Neutrophil (primary cell): ENCODE measurements around the gene EVC.

Experiments
- H3K27ac ChIP-seq: fragments of 200-600 bp; sonication (generic); 2 replicates; pipeline ENCODE4 v1.5.1; 2016; ENCODE audit warnings: mild to moderate bottlenecking, moderate library complexity
- H3K27me3 ChIP-seq: fragments of 200-600 bp; sonication (generic); 2 replicates; pipeline ENCODE4 v1.6.0; 2016; ENCODE audit warnings: mild to moderate bottlenecking
- H3K36me3 ChIP-seq: fragments of 200-600 bp; sonication (generic); 2 replicates; pipeline ENCODE4 v1.5.1; 2017
- H3K4me1 ChIP-seq, 2 experiments: fragments of 200-600 bp in 1 of 2; sonication (generic) in 1 of 2; 1 replicate in 1 of 2; 2 replicates in 1 of 2; pipeline versions ENCODE4 v1.5.1 to v1.6.1; 2013 to 2016; ENCODE audit warnings: low read depth in 1 of 2, low read length in 1 of 2, mild to moderate bottlenecking in 1 of 2, moderate library complexity in 1 of 2; ENCODE audit not compliant: control insufficient read depth in 1 of 2, insufficient read depth in 1 of 2
- H3K4me3 ChIP-seq, 2 experiments: fragments of 200-600 bp in 1 of 2; sonication (generic) in 1 of 2; 1 replicate in 1 of 2; 2 replicates in 1 of 2; pipeline ENCODE4 v1.5.1; 2013 to 2016; ENCODE audit warnings: low read depth in 1 of 2, low read length in 1 of 2, mild to moderate bottlenecking in 1 of 2, moderate library complexity in 1 of 2
- H3K9me3 ChIP-seq: fragments of 200-600 bp; sonication (generic); 2 replicates; pipeline ENCODE4 v1.5.1; 2016
- TF ChIP-seq, protein P1 (sequence below): fragments of 200-600 bp; sonication (generic); IDR thresholded peaks from 2 replicates; pipeline ENCODE4 v1.5.1; 2016; ENCODE audit warnings: antibody characterized with exemption

Gene EVC

DNA sequence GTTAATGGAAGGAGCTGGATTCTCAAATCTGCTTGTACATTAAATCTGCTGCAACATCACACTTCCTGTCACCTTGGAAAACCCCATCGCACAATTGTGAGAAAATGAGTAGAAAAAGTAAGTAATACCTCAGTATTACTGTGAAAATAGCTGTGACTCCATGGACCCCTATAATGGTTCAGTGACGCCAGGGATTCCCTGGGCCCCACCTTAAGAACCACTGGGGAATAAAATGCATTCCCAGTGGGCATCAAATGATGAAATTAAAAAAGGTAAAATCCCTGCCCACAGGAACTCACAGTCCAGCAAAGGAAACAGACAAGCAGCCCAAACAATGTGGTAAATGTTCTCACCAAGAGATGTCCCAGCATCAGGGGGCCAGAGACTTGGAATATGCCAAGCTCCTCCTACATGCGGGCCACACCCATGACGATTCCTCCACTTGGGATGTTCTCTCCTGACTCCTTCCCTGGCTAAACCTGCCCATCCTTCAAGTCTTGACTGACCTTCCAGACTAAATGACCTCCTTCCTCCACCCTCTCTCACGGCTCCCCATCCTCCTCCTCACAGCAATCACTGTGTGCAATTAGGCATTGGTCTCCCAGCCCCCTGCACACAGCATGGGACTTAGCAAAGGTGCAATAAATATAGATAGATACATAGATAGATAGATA is 5.2 kb upstream of the EVC start:
- peaks cover 45% of the 10 kb centered on the region for H3K27me3 ChIP-seq
- no peak overlapping the region for H3K4me3 ChIP-seq
- H3K9me3 ChIP-seq, result no peaks in the 10 kb centered on the region
- no peak overlapping the region for H3K27ac ChIP-seq
- TF ChIP-seq, protein P1, sequence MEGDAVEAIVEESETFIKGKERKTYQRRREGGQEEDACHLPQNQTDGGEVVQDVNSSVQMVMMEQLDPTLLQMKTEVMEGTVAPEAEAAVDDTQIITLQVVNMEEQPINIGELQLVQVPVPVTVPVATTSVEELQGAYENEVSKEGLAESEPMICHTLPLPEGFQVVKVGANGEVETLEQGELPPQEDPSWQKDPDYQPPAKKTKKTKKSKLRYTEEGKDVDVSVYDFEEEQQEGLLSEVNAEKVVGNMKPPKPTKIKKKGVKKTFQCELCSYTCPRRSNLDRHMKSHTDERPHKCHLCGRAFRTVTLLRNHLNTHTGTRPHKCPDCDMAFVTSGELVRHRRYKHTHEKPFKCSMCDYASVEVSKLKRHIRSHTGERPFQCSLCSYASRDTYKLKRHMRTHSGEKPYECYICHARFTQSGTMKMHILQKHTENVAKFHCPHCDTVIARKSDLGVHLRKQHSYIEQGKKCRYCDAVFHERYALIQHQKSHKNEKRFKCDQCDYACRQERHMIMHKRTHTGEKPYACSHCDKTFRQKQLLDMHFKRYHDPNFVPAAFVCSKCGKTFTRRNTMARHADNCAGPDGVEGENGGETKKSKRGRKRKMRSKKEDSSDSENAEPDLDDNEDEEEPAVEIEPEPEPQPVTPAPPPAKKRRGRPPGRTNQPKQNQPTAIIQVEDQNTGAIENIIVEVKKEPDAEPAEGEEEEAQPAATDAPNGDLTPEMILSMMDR, result no peak
- no peaks in the 10 kb centered on the region for H3K36me3 ChIP-seq
- no peaks in the 10 kb centered on the region for H3K4me1 ChIP-seq

DNA sequence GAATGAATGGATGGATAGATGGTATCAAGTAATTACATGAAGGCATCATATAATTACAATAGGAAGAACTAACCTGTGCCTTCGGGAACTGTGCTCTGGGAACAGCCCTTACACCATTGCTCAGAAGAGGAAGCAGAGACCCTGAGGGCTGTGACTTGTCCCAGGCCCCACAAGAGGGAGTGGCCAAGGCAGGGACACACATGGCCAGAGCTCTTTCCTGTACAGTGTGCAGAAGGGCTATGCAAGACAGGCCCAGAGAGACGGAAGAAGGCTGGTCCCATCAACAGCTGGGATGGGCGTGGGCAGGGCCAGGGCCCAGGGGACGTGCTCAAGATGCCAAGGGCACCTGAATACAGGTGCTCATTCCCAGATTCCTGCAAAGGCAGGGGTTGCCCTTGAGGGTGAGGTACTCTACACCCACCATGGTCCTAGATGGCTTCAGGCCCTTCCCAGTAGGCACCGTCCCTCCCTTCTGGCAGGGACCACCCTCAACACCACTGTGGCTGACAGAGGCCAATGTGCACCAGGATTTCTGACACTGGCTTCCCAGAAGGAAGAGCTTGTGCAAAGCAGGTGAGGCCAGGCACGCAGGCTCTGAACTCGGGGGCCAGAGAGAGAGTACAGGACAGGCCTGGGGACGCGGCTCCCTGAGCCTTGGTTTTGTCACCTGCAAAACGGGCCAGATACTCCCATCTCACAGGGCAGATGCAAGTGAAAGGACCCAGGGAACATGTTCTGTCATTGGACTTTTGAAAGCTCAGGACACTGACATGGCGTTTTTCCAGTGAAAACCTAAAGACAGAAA is 4.3 kb upstream of the EVC start:
- Histone ChIP-seq H3K27ac (no peak overlapping the region), H3K27me3 (peaks cover 54% of the 10 kb centered on the region), H3K9me3 (no peaks in the 10 kb centered on the region), H3K4me3 (no peak overlapping the region), H3K36me3 (no peaks in the 10 kb centered on the region), H3K4me1 (no peaks in the 10 kb centered on the region)
- TF ChIP-seq, protein P1, result no peak

DNA sequence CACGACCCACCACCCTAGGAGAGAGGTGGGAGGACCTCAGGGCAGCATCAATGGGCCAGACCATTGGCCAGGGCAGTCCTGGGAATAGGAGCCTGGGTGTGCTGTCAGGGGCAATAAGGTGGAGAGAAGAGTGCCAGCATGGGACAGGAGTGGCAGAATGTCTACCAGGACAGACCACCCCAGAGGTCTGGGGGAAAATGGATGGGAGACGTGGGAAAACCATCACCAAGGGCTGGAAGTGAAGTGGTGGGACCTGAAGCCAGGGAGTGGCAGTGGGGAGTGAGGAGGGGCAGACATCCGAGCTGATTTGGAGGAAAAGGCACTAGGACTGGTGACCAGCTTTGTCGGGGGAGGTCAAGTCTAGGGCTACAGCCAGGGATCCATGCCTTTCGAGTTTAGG is 3.6 kb upstream of the EVC start:
- peaks cover 61% of the 10 kb centered on the region for H3K27me3 ChIP-seq
- no peaks in the 10 kb centered on the region for H3K9me3 ChIP-seq
- H3K4me1 ChIP-seq, result no peaks in the 10 kb centered on the region
- TF ChIP-seq, protein P1, result no peak
- H3K36me3 ChIP-seq, result no peaks in the 10 kb centered on the region
- no peak overlapping the region for H3K4me3 ChIP-seq
- H3K27ac ChIP-seq, result no peak overlapping the region

DNA sequence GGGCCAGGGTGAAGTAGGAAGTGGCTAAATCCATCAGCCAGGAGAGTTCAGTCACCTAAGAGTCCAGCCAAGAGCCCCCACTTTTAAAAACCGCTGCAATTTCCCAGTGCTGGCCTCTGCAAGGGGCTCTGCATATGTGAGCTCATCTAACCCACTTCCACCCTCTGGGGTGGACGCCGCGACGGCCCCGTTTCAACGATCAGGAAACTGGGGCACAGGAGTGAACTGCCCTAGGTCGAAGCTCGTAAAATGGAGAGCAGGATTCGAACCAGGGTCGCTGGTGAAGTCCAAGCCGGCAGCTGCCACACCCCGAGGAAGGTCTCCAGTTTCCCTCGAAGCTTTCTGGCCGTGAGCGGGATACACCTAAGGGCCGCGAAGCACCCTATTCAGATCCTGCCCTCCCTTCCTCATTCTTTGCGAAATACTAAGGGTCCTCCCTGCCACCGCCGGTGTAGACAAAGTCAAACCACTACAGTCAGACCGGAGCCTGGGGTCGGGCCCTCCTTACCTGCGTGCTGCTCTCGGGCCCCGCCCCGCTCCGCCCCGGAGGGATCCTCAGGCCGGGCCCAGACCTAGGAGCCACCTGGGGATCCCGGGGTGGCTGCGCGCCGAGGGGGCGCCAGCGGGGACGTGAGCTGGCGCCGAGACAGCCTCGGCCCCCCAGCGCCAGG is 3.1 kb upstream of the EVC start:
- TF ChIP-seq, protein P1, result no peak
- H3K4me3 ChIP-seq, result no peak overlapping the region
- no peaks in the 10 kb centered on the region for H3K36me3 ChIP-seq
- peaks cover 67% of the 10 kb centered on the region for H3K27me3 ChIP-seq
- no peaks in the 10 kb centered on the region for H3K4me1 ChIP-seq
- H3K27ac ChIP-seq, result no peak overlapping the region
- H3K9me3 ChIP-seq, result no peaks in the 10 kb centered on the region

DNA sequence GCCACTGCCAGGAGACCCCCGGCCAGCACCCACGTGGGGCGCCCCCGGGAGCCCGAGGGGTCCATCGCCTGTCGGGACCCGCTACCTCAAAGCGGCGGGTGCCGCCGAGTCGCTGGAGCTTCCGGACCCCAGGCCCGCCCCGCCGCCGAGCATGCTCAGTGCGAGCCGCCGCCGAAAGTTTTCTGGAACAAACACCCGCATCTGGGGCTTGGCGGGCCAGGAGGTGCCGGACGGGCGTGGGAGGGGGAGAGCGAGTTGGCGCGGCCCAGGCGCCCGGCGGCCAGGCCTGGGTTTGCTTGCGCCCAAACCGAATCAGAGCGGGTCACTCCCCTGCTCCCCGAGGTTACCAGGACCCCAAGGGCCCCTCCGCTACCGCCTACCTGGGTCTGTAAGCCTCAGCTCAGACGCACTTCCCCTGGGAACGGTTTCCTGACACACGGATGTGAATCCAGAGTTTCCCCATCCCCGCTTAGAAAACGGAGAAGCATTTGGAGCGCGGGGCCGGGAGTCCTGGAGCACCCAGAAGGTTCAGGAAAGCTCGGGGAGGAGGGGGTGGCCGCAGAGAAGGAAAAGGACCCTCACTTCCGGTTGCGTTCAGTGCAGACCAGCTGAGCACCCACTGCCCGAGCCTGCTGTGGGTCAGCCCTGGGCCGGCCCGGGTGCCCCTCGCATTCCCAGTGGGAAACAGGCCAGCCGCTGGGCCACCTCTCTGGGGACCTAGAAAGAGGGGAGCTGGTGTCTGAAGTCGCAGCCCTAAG is 2.4 kb upstream of the EVC start, which contains the start of gene EVC2:
Gene EVC2 (minus strand): TSS at position 111 of the 758 bp plus-strand sequence. CDS start 46 bp downstream, at position 65.
- Histone ChIP-seq H3K36me3 (no peaks in the 10 kb centered on the region), H3K9me3 (no peaks in the 10 kb centered on the region), H3K27ac (no peak within 1 kb of the TSS), H3K27me3 (peaks cover 71% of the 10 kb centered on the region), H3K4me3 (no peak within 1 kb of the TSS), H3K4me1 (no peaks in the 10 kb centered on the region)
- TF ChIP-seq, protein P1, result no peak
